Measurements from ENCODE around the gene CDH24.

The CDH24 gene

DNA sequence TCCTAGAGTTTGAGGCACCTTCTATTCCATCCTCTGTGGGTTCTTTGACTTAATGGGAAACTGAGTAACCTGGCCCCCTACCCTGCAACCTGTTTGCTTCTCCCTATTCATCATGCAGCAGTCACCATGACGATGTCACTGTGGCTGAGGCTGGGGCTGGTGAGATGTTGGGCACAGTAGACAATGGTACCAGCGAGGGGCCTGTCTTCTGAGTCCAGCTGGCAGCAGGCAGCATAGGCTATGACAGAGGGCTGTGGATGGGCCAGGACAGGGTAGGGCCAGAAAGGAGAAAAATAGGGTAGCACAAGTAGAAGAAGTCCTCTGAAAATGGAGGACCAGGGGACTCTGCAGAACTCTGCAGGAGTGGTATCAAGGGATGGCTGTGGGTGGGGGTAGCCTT is 45.5 kb upstream of the CDH24 start:
- DNase-seq (ENCODE audit: low read depth), result no peak
- H3K4me3 ChIP-seq (ENCODE audit: low read length), result no peak overlapping the region
- TF ChIP-seq, protein P1, sequence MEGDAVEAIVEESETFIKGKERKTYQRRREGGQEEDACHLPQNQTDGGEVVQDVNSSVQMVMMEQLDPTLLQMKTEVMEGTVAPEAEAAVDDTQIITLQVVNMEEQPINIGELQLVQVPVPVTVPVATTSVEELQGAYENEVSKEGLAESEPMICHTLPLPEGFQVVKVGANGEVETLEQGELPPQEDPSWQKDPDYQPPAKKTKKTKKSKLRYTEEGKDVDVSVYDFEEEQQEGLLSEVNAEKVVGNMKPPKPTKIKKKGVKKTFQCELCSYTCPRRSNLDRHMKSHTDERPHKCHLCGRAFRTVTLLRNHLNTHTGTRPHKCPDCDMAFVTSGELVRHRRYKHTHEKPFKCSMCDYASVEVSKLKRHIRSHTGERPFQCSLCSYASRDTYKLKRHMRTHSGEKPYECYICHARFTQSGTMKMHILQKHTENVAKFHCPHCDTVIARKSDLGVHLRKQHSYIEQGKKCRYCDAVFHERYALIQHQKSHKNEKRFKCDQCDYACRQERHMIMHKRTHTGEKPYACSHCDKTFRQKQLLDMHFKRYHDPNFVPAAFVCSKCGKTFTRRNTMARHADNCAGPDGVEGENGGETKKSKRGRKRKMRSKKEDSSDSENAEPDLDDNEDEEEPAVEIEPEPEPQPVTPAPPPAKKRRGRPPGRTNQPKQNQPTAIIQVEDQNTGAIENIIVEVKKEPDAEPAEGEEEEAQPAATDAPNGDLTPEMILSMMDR (IDR thresholded peaks at IDR 0.05; ENCODE audit: insufficient read depth, low read depth, low read length, missing control alignments), result no peak

DNA sequence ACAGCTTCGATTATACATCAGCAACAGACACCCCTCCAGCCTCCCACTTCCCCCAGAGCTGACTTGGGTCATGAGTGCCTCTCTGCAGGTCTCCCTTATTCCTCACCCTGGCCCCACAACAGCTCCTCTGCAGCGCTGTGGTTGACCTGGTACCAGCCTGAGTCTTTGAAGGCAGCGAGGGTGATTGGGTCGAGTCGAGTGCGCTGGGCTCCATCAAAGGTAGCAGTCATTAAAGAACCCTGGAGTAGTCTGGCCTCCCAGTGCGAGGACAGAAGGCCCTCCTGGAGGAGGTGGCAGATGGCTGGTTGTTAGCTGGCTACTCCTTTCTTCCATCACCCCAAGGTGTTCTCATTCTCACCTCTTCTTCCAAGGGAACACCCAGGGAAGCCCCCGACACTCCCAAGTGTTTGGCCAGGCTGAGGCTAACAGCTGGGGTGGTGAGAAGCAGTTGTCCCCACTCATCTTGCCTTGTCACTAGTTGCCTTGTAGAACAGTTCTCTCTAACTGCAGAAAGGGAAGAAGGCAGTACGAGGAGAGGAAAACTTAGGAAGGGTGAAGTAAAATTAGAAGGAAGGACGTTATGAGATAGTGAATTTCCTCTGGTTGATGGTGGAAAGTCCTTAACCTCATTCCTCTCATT is 44.8 kb upstream of the CDH24 start:
- TF ChIP-seq, protein P1 (IDR thresholded peaks at IDR 0.05; ENCODE audit: insufficient read depth, low read depth, low read length, missing control alignments), result no peak
- H3K4me3 ChIP-seq (ENCODE audit: low read length), result no peak overlapping the region
- no peak for DNase-seq (ENCODE audit: low read depth)

DNA sequence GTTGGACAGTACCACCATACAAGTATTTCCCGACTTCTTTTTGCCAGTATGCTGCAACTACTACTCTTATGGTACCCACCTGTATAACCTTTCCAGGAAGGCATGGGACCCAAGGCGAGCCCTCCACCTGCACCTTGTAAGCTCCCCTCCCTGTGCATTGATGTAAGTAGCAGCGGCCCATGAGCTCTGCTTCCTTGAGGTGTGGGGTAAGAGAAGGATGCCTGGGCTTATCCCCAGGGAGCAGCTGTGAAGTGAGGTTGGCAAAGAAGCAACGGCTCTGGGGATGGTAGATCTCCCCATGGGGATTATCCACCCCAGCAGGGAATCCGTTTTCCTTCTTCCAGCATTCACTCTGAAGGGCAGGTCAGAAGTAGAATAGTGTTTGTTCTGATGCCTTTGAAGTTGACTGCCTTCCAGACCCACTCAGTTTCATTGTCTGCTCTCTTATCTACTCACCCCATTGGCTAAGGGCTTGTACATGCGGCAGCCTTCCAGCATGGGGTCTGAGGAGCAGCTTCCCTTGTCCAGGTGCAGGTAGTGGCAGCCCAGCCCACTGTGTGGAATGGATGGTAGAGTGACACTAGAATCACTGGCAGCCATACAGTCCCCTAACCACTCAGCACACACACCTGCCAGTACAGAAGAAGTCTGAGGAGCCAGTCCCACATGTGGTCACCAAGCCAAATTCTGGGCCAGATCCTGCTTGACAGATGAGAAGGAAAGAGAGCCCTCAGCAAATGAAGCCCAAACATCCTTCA is 44.1 kb upstream of the CDH24 start:
- H3K4me3 ChIP-seq (ENCODE audit: low read length), result no peak overlapping the region
- TF ChIP-seq, protein P1 (IDR thresholded peaks at IDR 0.05; ENCODE audit: insufficient read depth, low read depth, low read length, missing control alignments), result no peak
- no peak for DNase-seq (ENCODE audit: low read depth)

DNA sequence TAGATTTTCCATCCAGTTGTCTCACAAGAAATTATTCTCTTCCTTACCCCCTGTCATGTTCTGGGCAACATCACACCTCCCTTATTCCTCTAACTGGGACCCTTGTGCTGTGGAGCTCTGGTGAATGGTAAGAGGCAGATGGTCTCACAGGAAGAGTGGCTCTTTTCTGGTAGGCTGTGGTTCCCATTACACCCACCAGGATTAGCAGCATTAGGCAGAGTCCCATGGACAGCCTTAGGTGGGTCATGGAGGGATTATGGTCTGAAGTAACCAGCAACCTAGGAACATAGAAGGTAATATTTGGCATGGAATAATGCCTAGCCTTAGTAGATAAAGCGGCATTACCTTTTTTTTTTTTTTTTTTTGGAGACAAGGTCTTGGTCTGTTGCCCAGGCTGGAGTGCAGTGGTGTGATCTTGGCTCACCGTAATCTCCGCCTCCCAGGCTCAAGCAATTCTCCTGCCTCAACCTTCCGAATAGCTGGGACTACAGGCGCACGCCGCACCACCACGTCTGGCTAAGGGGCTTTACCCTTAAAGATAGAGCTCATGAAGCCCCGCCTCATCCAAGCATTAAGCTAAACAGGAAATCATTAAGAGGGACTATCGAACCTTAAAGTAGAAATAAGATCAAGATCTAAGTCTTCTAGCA is 42.0 kb upstream of the CDH24 start:
- TF ChIP-seq, protein P1 (IDR thresholded peaks at IDR 0.05; ENCODE audit: insufficient read depth, low read depth, low read length, missing control alignments), result peak; percentile 18
- no peak for DNase-seq (ENCODE audit: low read depth)
- H3K4me3 ChIP-seq (ENCODE audit: low read length), result no peak overlapping the region

DNA sequence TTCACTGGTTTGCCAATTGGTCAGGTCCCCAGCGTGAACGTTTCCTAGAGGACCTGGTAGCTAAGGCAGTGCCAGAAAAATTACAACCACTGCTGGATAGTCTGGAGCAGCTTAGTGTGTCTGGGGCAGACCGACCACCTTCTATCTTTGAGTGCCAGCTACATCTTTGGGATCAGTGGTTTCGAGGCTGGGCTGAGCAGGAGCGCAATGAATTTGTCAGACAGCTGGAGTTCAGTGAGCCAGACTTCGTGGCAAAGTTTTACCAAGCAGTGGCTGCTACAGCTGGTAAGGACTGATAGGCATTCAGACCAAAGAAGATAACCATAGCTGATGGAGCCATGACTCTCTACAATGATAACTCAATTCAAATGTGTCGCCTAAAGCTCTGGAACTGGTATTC is 40.5 kb upstream of the CDH24 start:
- no peak overlapping the region for H3K4me3 ChIP-seq (ENCODE audit: low read length)
- TF ChIP-seq, protein P1 (IDR thresholded peaks at IDR 0.05; ENCODE audit: insufficient read depth, low read depth, low read length, missing control alignments), result no peak
- DNase-seq (ENCODE audit: low read depth), result no peak

DNA sequence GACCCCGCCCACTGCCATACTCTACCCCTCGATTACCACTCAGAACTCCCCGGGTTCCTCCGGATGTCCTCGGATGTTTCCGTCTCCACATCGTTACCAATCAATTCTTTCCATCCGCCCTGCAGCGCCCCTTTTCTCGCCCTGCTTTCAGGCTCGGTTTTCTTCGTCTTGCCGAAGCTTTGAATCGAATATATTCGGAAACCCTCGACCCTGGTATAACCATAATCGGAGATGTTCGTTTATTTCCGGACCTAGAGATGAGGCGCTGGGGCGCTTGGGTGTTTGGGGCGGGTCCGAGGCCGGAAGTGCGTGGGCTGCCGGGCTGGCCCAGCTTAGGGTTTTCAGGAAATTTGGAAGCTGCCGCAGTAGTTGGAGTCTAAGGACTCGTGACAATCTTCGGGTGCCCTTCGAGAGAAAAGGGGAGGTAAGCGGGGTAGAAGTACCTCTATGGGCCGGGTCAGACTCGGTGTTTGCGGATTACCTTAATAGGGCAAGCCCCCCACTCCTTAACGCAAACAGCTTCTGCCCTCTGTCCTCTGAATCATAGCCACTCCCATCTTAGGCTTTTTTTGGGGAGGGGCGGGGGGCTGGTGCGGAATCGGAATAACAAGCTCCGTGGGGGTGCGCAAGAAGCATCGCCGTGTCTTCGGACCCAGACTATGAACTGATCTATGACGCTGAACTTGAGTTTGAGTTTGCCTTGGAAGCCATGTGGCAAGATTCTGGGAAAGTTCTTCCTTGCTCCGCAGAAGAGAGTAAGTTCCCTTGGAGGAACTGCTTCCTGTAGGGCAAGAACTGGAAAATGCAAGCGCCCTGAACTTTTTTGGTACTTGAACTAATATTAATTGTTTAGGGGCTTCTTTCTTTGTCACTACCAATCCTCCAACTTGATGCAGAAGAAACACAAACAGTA is 38.1 kb upstream of the CDH24 start, which contains the start of gene C14orf119:
C14orf119 (plus strand) TSS at position 310 of the 913 bp plus-strand sequence. CDS start 2,154 bp downstream, outside the sequence.
- H3K4me3 ChIP-seq (ENCODE audit: low read length), result peak within 1 kb of the TSS; percentile 93
- DNase-seq (ENCODE audit: low read depth), result peak; percentile 99
- TF ChIP-seq, protein P1 (IDR thresholded peaks at IDR 0.05; ENCODE audit: insufficient read depth, low read depth, low read length, missing control alignments), result no peak
